GM18520 (cell line): ENCODE data around the gene TNIK.
"Not testable (repeated sequence)": the region's sequence is repeated elsewhere in the genome, so short reads cannot be mapped to it uniquely, and the experiment has no call there.

Experiments
- ATAC-seq: cut with Tn5 transposase; IDR thresholded peaks from one replicate; pipeline ENCODE4 v1.9.1; 2021; ENCODE audit not compliant: unreplicated experiment

TNIK gene

DNA sequence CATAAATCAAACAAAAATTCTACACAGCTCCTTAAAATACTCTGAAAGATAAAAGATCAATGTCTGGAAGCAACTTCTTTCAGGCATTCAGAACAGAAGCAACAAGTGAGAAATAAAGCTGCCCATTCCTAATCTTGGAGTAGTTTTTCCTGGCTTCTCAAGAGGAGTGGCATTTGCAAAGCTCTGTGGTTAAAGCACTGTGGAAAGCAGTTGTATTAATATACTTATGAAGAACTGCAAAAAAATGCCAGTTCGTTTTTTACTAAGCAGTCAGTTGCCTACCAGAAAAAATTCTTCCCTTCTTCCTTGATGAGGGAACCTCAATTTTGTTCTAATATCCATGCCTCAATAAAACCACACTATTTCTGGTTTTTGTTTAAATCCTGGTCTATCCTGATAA lies 197.8 kb downstream of the TNIK start:
- no peak for ATAC-seq

DNA sequence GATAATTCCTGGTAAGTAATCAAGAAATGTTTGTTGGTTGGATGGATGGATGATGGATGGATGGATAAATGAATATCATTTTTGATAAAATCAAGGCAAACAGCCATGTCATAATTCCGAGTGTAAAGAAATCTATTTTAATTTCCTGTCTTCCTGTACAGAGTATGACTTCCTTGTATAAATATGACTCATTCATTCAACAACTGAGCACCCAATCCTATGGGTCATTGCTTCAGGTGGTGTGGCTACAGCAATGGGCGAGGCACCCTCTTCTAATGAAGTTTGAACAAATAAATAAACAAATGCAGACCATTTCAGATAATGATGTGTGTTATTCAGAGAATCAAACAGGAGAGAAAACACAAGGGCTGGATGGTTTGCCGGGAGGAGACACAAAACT lies 198.7 kb downstream of the TNIK start:
- no peak for ATAC-seq

DNA sequence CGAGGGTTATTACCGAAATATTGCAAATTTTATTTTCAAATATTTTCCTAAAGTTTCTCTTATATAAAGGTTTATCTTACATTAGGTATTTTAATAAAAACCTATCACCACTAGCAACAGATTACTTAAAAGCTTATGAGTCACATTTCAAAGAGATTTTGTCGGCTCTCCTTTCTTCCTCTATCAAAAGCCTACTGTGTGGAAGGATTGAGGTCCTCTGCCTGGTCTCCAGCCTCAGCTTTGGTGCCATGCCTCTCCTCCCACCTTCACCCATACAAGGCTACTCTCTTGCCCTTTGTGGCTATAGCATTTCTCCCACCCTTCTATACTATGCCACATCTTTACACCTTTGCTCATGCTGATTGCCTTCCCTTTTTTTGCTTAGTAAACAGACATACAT lies 199.3 kb downstream of the TNIK start:
- no peak for ATAC-seq

DNA sequence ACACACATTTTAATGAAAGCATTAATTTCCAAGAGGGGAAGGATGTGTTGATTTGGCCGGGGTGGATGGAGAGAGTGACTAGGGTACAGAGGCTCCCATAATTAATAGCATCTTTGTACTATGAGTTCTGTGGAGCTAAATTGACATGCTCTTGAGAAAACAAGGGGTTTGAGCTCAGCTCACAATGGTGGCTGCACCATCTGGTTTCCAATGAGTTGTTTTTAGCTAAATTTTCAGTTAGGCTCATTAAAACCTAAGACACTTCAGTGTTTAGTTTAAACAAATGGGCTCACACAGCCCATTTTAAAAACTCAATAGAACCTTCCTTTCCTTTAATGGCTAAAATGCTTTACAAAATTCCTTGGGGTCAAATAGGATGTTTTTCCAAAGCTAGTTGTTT lies 199.7 kb downstream of the TNIK start:
- ATAC-seq, result no peak

DNA sequence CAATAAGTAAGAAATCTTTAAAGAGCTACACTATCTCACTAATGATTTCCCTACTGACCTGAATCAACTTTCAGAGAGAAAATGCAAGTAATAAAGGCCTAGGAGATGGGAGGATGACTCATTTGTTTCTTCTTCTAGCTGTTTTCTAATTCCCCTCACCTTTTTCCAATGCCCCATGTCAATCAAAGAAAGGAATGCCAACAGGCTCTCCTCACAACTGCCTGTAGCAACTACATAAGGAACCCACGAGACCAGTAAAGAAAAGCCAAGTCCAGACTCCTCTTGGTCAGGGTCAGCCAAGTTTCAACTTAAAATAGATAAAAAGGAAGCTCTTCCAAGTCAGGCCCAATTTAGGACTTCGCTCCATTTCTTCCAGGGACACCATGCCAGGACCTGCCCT lies 201.9 kb downstream of the TNIK start:
- no peak for ATAC-seq

DNA sequence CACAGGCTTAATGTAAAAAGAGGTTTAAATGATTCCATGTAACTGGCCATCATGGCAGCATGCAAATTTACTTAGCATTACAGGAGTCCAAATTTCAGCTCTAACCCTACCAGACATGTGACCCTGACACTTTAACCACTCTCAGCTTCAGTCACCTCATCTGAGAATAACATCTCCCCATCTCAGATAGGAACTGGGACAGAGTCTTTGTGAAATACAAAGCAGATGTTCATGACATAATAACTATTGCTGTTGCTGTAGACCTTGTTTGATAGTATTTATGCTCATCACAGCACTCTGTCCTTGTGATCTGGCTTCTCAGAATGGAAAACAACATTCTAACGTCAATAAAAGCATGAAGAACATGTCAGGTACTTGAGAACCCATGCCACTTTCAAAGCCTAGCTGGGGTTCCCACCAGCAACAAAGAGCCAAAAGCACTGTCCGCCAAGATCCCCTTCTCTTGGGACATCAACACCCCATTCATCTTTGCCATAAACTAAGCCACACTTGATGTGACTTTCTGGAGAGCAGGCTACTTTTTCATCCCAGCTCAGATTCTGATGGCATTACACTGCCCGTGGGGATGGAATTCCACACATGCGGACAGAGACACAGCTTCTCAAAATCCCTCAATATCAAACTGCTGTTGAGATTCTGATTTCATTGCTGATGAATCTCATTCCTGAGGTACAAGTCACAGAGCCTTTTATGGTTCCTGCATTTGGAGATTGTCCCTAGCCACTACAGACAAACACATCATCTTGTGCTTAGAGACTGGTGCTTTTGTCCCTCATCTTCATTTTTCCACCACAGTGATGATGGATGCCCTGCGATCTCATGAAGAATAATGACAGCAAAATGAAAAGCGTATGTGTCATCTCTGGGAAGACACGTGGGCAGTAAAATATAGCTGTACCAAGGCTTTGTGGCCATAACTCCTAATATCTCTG lies 202.7 kb downstream of the TNIK start:
- ATAC-seq, result peak; percentile 74

DNA sequence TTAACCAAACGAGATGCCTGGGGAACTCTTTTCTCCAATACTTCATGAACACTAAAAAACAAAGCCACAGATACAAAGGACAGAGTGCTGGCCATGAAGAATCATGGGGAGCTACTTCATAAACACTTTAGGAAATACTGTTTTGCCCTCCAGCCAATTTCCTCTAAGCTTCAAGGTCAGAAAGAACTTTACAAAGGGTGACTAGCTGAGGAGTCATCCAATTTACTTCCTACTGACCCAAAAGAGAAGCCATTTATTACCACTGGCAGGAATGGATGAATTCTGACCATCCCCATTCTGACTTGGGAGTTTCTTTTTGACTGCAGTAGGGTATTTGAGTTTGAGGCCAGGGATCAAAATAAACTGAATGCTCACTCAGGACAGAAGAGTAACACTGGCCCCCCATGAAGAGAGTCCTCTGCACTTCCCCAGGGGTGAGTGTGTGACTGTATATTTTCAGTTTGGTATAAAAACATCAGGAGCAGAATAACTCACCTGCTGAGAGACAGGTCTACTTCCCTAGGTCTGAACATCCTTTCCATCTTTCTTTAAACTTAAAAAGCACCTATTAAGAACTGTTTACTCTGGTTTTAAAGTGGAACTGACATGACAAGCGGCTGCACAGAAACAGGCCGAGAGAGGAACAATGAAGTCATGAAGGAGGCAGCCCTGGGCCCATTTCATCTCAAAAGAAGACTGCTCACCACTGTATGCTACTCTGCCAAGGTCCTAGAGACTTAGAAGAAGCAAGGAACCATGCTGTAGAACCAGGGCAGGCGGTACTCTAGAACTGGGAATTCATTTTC lies 203.6 kb downstream of the TNIK start:
- ATAC-seq, result no peak

DNA sequence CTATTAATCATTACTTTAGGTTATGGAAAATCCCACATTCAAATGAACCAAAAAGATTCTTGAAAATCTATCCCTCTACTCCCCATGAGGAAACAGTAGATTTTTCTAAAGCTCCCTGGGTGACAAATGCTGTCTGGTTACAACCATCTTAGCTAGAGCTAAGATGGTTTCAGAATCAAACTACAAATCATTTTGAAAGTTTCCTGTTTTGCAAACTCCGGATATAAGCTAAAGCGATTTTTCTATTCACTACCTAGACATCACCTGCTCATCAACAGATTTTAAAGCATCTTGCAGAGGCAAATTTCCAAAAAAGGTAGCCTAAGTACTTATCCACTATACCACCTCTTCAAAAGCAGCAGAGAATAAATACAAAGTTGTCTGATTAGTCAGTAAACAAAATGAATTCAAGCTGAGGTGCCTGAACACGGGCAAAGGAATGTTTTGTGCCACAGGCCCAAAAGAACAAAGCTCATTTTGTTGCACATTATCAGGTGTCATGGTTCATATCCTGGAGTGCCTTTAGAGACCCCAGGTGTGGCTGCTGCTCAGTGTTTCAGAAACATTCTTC lies 204.9 kb downstream of the TNIK start:
- ATAC-seq, result no peak

DNA sequence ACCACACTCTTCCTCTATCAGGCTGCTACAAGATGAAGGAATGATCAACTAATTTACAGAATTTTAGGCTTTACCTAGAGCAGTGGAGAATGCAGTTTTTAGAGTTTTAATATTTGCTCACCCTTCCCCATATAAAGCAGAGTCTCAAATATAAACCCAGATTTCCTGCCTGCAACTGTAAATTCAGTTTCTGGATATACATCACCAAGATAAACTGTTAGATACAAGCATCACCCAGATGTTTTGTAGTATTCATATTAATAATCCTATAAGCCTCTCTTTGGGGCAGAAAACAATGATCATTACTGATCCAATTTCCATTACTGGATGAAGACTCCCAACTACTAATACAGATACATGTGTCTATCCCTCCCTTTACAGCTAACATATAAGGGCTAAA lies 205.9 kb downstream of the TNIK start:
- no peak for ATAC-seq

DNA sequence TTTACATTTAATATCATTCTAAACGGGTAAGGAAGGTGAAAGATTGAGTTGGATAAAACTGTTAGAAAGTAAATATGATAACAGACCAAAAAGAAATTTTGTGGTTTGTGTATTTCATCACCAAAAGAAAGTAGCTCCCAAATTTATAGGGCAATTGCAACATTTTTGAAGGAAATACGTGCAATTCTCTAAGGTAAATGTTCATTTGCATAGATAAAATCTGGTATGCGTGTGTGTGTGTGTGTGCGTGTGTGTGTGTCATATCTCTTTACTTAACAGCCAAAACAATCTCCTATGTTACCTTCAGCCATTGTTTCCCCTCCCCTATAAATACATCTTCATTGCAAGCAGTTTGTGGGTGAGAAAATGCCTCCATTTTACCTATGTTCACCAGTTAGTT lies 208.4 kb downstream of the TNIK start:
- ATAC-seq, result no peak

DNA sequence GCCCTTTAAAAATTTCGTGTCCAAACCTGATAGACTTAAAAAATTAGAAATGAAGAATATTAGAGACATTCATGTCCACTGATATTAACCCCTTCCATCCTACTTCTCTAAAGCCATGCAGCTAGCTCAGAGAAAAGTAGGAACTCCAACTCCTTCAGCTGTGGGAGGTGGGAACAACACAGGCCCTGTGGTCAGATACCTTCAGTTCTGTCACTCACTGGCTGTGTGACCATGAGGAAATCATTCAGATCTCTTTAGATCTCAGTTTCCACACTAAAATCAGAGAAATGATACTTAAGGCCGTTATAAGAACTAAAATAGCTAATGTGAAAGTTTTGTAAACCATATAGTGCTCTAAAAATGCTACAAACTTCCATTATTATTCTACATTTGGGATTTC lies 209.8 kb downstream of the TNIK start:
- no peak for ATAC-seq

DNA sequence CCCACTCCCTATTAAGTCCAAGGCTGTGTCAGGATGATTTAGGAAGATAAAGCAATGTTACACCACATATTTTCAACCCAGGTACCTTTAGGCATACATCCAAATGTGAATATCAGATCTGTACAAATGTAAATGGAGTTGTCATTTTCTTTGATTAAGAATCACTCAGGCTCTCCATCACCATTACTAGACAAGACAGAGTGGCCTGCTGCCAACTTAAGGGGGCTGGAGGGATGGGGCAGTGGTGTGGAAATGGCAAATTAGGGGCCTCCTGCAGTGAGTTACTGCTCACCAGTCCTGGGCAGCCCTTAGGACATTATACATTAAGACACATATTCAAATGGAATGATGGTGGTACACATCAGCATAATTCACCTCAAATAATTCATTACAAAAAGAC lies 211.0 kb downstream of the TNIK start:
- ATAC-seq, result no peak

DNA sequence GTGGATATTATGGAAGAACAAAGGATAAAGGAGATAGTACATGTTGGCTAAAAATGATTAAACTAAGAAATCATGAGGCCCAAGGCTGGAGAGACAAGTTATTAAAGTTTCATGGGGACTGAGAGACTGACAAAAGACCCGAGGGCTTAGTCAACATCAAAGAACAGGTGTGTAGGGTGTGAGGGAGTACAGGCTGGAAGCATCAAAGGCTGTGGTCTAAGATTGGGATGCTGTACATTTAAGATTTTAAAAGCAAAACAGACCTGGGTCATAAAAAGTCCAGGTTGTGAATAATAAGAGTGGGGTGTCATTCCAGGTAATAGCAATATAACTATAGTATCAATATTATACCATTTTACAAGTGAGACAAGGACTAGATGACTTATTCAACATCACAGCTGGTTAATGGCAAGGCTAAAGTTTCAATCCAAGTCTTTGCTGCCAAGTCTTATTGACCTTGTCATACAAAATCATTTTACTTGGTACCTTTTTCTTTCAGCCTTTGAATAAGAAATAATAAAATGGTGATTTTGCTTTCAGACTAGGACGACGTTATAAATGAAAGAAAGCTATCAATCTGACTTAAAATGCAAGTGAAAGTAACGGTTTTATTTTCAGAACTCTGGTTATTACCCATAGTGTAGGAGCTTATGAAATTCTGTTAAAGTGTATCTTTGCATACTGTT lies 211.6 kb downstream of the TNIK start:
- peak; percentile 83 for ATAC-seq

DNA sequence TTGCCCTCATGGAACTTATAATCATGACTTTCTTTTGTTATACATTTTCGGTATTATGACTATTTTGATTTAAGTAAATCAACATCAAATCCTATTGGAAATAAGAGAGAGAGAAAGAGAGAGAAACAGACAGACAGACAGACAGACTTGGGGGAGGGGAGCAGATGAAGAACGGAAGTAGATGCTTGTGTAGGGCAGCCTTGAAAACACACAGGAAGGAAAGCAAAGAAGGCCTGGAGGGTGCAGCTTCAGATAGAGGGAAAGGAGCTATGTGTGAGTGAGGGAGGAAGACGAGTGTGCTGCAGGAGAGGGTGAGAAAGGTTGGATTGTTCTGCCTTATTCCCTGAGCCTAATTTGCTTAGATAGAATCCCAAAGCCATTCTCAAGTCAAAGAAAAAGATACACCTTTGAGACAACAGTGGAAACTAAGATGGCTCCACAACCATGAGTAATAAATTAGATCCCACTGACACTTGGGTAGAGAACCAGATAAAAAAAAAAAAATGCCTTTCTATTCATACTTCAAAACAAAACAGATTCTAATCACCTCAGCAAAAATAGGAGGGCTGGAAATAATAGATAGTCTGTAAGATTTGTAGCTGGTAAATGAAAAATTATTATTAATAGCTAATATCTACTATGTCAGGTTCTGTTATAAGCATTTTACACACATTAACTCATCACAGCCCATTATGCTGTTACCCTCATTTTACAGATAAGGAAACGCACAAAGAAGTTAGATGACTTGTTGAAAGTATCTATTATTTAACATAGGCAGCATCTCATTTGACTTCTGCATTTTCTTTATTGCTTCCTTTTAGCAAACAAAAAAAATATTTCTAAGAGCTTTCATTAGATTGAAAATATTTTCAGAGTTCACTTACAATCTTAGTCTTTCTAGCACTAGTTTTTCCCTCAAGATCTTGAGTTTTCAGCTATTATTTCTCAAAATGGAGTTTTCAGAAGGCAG lies 214.1 kb downstream of the TNIK start:
- no peak for ATAC-seq

DNA sequence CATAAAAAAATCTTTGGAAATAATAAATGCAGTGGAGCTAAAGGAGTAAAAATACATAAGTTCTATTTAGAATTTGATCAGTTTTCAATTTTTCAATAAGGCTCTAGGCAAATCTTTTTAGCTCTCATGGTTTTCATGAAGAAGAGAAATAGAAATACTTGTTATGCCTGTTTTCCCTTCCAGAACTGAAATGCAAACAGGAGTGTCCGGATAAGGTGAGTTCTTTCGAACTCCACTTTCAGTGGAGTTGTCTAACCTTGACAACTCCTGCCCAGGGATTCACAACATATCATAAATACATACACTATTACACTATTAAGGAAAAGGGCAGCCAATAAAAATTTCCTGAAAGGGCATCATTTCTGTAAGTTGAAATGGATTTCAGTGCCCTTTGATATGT lies 217.3 kb downstream of the TNIK start:
- no peak for ATAC-seq

DNA sequence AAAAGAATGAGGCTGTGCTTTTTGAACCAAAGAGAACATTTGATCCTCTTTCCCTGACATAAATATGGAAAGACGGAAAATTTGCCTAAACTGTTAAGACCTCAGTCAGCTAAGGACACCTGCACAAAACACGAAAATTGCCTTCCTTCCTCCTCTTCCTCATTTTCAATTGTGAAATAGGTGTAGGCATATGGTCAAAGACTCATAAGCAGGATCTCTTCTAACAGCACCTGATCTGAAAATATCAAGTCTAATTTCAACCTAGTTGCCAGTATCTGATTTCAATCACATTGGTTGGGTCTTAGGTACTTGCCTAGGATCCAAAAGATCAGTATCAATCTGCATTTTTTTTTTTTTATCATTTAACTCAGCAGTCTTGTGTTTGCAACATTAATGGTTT lies 218.0 kb downstream of the TNIK start:
- ATAC-seq, result no peak

DNA sequence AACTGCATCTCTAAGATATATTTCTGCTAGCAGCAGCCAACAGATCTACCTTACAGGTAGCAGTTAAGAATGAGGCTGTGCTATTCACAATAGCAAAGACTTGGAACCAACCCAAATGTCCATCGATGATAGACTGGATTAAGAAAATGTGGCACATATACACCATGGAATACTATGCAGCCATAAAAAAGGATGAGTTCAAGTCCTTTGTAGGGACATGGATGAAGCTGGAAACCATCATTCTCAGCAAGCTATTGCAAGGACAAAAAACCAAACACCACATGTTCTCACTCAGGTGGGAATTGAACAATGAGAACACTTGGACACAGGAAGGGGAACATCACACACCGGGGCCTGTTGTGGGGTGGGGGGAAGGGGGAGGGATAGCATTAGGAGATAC lies 218.6 kb downstream of the TNIK start:
- not testable (repeated sequence) for ATAC-seq

DNA sequence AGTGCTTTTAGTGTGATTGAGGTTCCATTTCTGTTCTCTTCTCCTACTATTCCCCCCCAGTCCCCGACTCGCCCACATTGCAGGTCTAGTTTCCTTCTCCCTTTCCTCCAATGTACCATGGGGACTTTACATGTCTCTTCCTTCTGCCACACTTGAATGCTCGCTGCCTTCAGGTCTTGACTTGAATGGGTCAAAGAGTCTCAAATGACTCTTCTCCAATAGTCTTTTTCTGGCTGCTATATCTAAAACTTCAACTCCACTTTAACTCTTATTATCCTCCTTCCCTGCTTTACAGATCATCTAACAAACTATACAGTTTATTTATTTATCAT lies 219.7 kb downstream of the TNIK start:
- ATAC-seq, result no peak

DNA sequence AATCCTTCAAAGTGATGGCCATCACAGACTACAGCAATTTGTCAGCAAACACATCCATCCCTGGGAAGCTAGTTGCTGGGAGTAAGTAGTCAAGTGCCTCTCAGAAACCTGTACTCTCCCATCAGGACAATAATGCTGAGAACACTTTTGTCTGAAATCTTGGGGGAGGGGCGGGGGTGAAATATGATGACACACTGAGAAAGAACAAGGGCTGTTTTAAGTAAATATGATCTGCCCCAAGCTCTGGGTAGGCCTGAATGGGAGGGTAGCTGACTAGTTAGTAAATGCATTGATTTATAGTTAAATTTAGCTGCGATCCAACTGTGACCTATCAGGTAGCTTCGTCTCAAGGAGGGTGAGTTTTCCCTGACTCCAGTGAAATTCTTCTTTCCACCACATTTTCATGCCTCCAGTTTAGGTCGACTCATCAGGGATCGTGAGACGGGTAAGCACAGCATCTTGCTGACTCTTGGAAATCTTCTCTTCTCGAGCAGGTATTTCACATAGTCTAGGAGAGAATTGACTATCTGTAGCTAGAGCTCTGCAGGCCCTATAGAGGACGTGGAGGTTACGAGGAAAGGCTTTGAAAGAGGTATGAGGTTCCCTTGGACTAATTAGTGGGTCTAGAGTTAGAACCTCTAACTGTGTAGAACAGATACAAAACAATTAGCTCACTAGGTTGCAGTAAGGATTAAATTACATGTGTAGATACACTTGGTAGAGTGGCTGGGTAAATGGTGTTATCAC lies 220.3 kb downstream of the TNIK start:
- no peak for ATAC-seq

DNA sequence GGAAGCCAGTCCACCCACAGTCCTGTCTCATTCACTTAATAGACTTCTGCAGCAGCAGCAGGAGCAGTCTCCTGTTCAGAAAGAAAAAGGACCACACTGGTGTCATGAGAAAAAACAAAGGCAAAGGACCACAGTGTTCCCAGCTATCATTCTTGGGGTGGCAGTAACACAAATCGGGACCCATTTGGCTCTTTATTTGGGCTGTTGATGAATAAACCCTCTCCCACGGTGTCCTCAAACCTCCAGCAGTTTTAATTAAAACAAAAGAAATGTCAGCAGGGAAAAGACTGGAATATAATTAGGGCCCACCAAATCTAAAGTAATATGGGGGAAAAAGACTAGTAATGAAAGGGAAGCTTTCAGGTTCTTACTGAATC lies 223.2 kb downstream of the TNIK start:
- ATAC-seq, result no peak
